ENCODE results near the gene HMBS. TPM values are rescaled to one million over a fixed set of nuclear protein-coding genes. Genes with fewer than 3 reads are reported as not detected.

HMBS gene
- total and polyA plus RNA-seq, 8 donors = 3.8 to 25.0 (median 15.9) TPM; not detected in 1

DNA sequence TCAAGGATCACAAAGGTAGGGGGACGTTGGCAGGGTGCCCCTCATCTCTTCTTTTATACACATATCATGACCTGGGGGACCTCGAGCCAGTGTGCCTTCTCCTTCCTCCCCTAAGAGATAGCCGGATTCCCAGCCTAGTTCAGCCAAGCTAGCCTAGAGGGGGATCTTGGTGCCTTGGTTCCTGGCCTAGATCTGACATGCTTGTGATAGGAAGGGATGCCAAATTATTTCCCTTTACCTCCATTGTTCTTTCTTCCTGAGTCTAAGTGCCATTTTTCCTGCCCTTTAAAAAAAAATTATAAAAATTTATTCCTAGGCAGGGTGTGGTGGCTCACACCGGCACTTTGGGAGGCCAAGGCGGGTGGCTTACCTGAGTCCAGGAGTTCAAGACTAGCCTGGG lies 29.7 kb downstream of the HMBS start:
- DNase-seq = no peak
- Histone ChIP-seq H3K9me3 (no peaks in the 10 kb centered on the region), H3K4me1 (peaks cover 0 to 23% (median 7%) of the 10 kb centered on the region in 4 donors), H3K4me3 (no peak overlapping the region), H3K27ac (no peak overlapping the region), H3K27me3 (no peaks in the 10 kb centered on the region), H3K36me3 (peaks cover 42 to 75% (median 72%) of the 10 kb centered on the region in 4 donors)
- no peak for TF ChIP-seq CTCF (IDR thresholded peaks at IDR 0.05)
- no peak for TF ChIP-seq EP300 (IDR thresholded peaks at IDR 0.05)
- no peak for TF ChIP-seq POLR2AphosphoS5 (IDR thresholded peaks at IDR 0.05)
- no peak for TF ChIP-seq POLR2A (IDR thresholded peaks at IDR 0.05)
- intact Hi-C loops (cut with DNase I; ENCODE audit: low total_unique reads) = no loop called here
- WGBS, 5 donors = 83 to 88% (median 86%) methylated on average over 5 of the region's 5 CpGs

GRCh38 chr11:119115484-119116234 lies 31.0 kb downstream of the HMBS start:
- TF ChIP-seq EP300 (IDR thresholded peaks at IDR 0.05) = no peak
- no peak for TF ChIP-seq CTCF (IDR thresholded peaks at IDR 0.05)
- TF ChIP-seq POLR2A (IDR thresholded peaks at IDR 0.05) = no peak
- no peak for TF ChIP-seq POLR2AphosphoS5 (IDR thresholded peaks at IDR 0.05)
- H3K9me3 ChIP-seq = no peaks in the 10 kb centered on the region
- no peaks in the 10 kb centered on the region for H3K27me3 ChIP-seq
- peak overlapping the region in 1 of 4 donors; percentile 10 for H3K4me3 ChIP-seq
- H3K36me3 ChIP-seq = peaks cover 42 to 71% (median 69%) of the 10 kb centered on the region in 4 donors
- peaks cover 3 to 17% (median 5%) of the 10 kb centered on the region in 4 donors for H3K4me1 ChIP-seq
- H3K27ac ChIP-seq = peak overlapping the region in 4 of 5 donors; percentile 2 to 66 (median 54)
- DNase-seq = peak in 1 of 2 donors; percentile 46
- WGBS, 5 donors = 55 to 67% (median 63%) methylated on average over 24 of the region's 24 CpGs
- intact Hi-C loops (cut with DNase I; ENCODE audit: low total_unique reads) = no loop called here

DNA sequence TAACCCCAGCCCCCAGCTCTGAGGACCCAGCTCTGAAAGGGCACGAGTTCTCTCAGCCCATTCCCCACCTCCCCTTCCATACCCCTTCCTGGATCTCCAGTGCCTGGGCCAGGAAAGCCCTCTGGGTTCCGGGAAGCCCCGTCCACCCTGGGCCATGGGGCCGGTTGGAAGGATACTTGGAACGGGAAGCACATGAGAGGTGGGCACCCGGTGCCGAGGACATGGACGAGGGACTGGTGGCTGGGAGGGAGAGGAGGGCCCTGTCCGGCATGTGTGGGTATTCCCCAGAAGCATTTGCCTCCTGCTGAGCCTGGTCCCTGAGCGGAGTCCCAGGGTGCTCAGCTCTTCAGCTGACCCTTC lies 31.5 kb downstream of the HMBS start:
- intact Hi-C loops (cut with DNase I; ENCODE audit: low total_unique reads) = no loop called here
- Histone ChIP-seq H3K9me3 (no peaks in the 10 kb centered on the region), H3K36me3 (peaks cover 39 to 66% (median 63%) of the 10 kb centered on the region in 4 donors), H3K4me1 (peaks cover 7 to 21% (median 8%) of the 10 kb centered on the region in 4 donors), H3K27ac (peak overlapping the region in 4 of 5 donors; percentile 2 to 66 (median 54)), H3K4me3 (peak overlapping the region in 1 of 4 donors; percentile 10), H3K27me3 (no peaks in the 10 kb centered on the region)
- WGBS, 5 donors = 82 to 89% (median 85%) methylated on average over 10 of the region's 10 CpGs
- TF ChIP-seq POLR2AphosphoS5 (IDR thresholded peaks at IDR 0.05) (no peak), CTCF (IDR thresholded peaks at IDR 0.05) (no peak), EP300 (IDR thresholded peaks at IDR 0.05) (no peak), POLR2A (IDR thresholded peaks at IDR 0.05) (no peak)
- DNase-seq = no peak

GRCh38 chr11:119116601-119117000 lies 31.9 kb downstream of the HMBS start:
- no peak overlapping the region for H3K4me3 ChIP-seq
- DNase-seq = no peak
- H3K36me3 ChIP-seq = peaks cover 35 to 62% (median 59%) of the 10 kb centered on the region in 4 donors
- WGBS, 5 donors = 71 to 83% (median 79%) methylated on average over 5 of the region's 5 CpGs
- TF ChIP-seq POLR2AphosphoS5 (IDR thresholded peaks at IDR 0.05) (no peak), EP300 (IDR thresholded peaks at IDR 0.05) (no peak), CTCF (IDR thresholded peaks at IDR 0.05) (no peak), POLR2A (IDR thresholded peaks at IDR 0.05) (no peak)
- no peaks in the 10 kb centered on the region for H3K9me3 ChIP-seq
- intact Hi-C loops (cut with DNase I; ENCODE audit: low total_unique reads) = no loop called here
- peaks cover 7 to 21% (median 8%) of the 10 kb centered on the region in 4 donors for H3K4me1 ChIP-seq
- H3K27me3 ChIP-seq = no peaks in the 10 kb centered on the region
- peak overlapping the region in 3 of 5 donors; percentile 41 to 66 (median 66) for H3K27ac ChIP-seq
